K562 (cell line): ENCODE results near the gene TRAIP. TPM values are rescaled to one million over a fixed set of nuclear protein-coding genes. Genes with fewer than 3 reads are reported as not detected.

Experiments
- BHLHE40 ChIP-seq: IDR thresholded peaks from 2 replicates; pipeline ENCODE4 v1.6.1; 2011; ENCODE audit warnings: low read length, improper control_type of control experiment
- CREM ChIP-seq: IDR thresholded peaks from 2 replicates; pipeline ENCODE4 v1.6.1; 2014; ENCODE audit warnings: antibody characterized with exemption, low read depth
- CXXC5 ChIP-seq: fragments of 250-450 bp; sonication (Bioruptor Pico); IDR thresholded peaks from 2 replicates; pipeline ENCODE4 v1.8.0; 2022; ENCODE audit warnings: inconsistent platforms, mild to moderate bottlenecking, moderate library complexity
- E2F6 ChIP-seq, 2 experiments: IDR thresholded peaks; 2 replicates each; pipeline ENCODE4 v1.6.1; 2011; ENCODE audit warnings: borderline replicate concordance in 1 of 2, control low read depth in 1 of 2, low read depth in 1 of 2, low read length in 1 of 2, mild to moderate bottlenecking in 1 of 2, mixed read lengths in 1 of 2, moderate library complexity in 1 of 2; ENCODE audit not compliant: insufficient read depth in 1 of 2, insufficient read length in 1 of 2, poor library complexity in 1 of 2, severe bottlenecking in 1 of 2; ENCODE audit errors: extremely low read depth in 1 of 2
- JUN ChIP-seq, 2 experiments: sonication (generic) in 1 of 2; formaldehyde crosslinking in 1 of 2; IDR thresholded peaks; 2 replicates each; pipeline versions ENCODE4 v1.6.1 to v1.8.0; 2012 to 2022; ENCODE audit warnings: borderline replicate concordance in 2 of 2, mild to moderate bottlenecking in 2 of 2, improper control_type of control experiment in 1 of 2, low read depth in 1 of 2, low read length in 1 of 2, missing genetic modification reagents in 1 of 2
- KAT7 ChIP-seq: sonication (generic); formaldehyde crosslinking; IDR thresholded peaks from 2 replicates; pipeline ENCODE4 v1.8.0; 2022; ENCODE audit warnings: missing genetic modification reagents, mild to moderate bottlenecking, borderline replicate concordance
- KDM5B ChIP-seq: fragments of 200-600 bp; sonication (generic); IDR thresholded peaks from 2 replicates; pipeline ENCODE4 v1.6.1; 2012; ENCODE audit warnings: low read depth, mild to moderate bottlenecking, moderate library complexity, low read length, control low read depth, inconsistent platforms; ENCODE audit not compliant: insufficient replicate concordance
- NONO ChIP-seq, 2 experiments: fragments of 200-400 bp in 1 of 2; fragments of 450-650 bp in 1 of 2; formaldehyde crosslinking in 1 of 2; IDR thresholded peaks; 2 replicates each; pipeline ENCODE4 v1.6.1; 2017; ENCODE audit warnings: low read depth in 2 of 2, mild to moderate bottlenecking in 2 of 2, moderate library complexity in 2 of 2, low read length in 1 of 2
- RAD21 ChIP-seq, 2 experiments: fragments of 250-450 bp in 1 of 2; fragments of 450-650 bp in 1 of 2; sonication (Bioruptor Pico) in 1 of 2; formaldehyde crosslinking in 1 of 2; IDR thresholded peaks in 1 of 2; conservative IDR thresholded peaks in 1 of 2; 2 replicates each; pipeline versions ENCODE4 v1.4.0 to v1.8.0; 2020 to 2022; ENCODE audit warnings: mild to moderate bottlenecking in 2 of 2, moderate library complexity in 1 of 2
- RBM14 ChIP-seq: fragments of 200-400 bp; formaldehyde crosslinking; IDR thresholded peaks from 2 replicates; pipeline ENCODE4 v1.6.1; 2018; ENCODE audit warnings: low read depth, mild to moderate bottlenecking, low read length, moderate library complexity, borderline replicate concordance; ENCODE audit not compliant: insufficient read depth
- SMAD4 ChIP-seq: fragments of 250-450 bp; sonication (Bioruptor Pico); conservative IDR thresholded peaks from 2 replicates; pipeline ENCODE4 v1.8.0; 2021; ENCODE audit warnings: inconsistent platforms, mild to moderate bottlenecking, moderate library complexity
- SP1 ChIP-seq: sonication (generic); formaldehyde crosslinking; IDR thresholded peaks from 2 replicates; pipeline ENCODE4 v1.8.1; 2022; ENCODE audit warnings: mild to moderate bottlenecking, missing genetic modification reagents
- YY1 ChIP-seq, 3 experiments: IDR thresholded peaks; 2 replicates each; pipeline ENCODE4 v1.6.1; 2011; ENCODE audit warnings: low read length in 2 of 3, mild to moderate bottlenecking in 2 of 3, moderate library complexity in 2 of 3, borderline replicate concordance in 1 of 3, control low read depth in 1 of 3, low read depth in 1 of 3; ENCODE audit not compliant: insufficient read depth in 3 of 3, insufficient replicate concordance in 2 of 3, control insufficient read depth in 1 of 3, insufficient read length in 1 of 3; ENCODE audit errors: extremely low read depth in 1 of 3
- ZBED1 ChIP-seq: IDR thresholded peaks from 2 replicates; pipeline ENCODE4 v1.6.1; 2014
- ZBTB11 ChIP-seq, 3 experiments: fragments of 200-800 bp in 1 of 3; fragments of 250-450 bp in 1 of 3; fragments of 450-650 bp in 1 of 3; sonication (Bioruptor Pico) in 1 of 3; sonication (Bioruptor generic) in 1 of 3; formaldehyde crosslinking in 1 of 3; IDR thresholded peaks; 2 replicates each; pipeline versions ENCODE4 v1.6.1 to v1.8.0; 2016 to 2022; ENCODE audit warnings: mild to moderate bottlenecking in 2 of 3, missing genetic modification characterization in 2 of 3, missing compliant biosample characterization in 1 of 3, moderate library complexity in 1 of 3
- ZBTB7A ChIP-seq: IDR thresholded peaks from 2 replicates; pipeline ENCODE4 v1.6.1; 2011; ENCODE audit warnings: low read depth, mild to moderate bottlenecking, low read length, moderate library complexity, borderline replicate concordance; ENCODE audit not compliant: control insufficient read depth
- ZC3H8 ChIP-seq: fragments of 450-650 bp; IDR thresholded peaks from 2 replicates; pipeline ENCODE4 v1.6.1; 2017
- ZNF445 ChIP-seq: fragments of 250-450 bp; sonication (Bioruptor Pico); IDR thresholded peaks from 2 replicates; pipeline ENCODE4 v1.4.0; 2020; ENCODE audit warnings: low read depth, mild to moderate bottlenecking, moderate library complexity
- polyA plus RNA-seq, 8 experiments: library from polyadenylated mRNA; depleted of rRNA in 4 of 8; stranded (reverse) in 5 of 8; unstranded in 3 of 8; fragments of >200 nt; fragmentation: Nextera tagmentation in 2 of 8; fragmentation: Illumina TruSeq in 1 of 8; extraction: Ambion mirVana in 2 of 8; extraction: Trizol in 1 of 8; gene quantifications; 2 replicates each; pipeline versions ENCODE4 v1.2.1 to v1.2.3, GENCODE V29; 2011 to 2014; ENCODE audit warnings: inconsistent platforms in 1 of 8, missing spikeins in 1 of 8
- total RNA-seq, 7 experiments: library from RNA; depleted of rRNA in 6 of 7; stranded (reverse); fragments of >200 nt in 6 of 7; fragmentation: Illumina TruSeq in 2 of 7; extraction: Trizol in 2 of 7; gene quantifications; 2 replicates each; pipeline versions ENCODE4 v1.2.1 to v1.2.3, GENCODE V29; 2011 to 2021; ENCODE audit warnings: low replicate concordance in 1 of 7

TRAIP gene
- total and polyA plus RNA-seq, 9 of the 15 experiments (the other 6 are each of a cell fraction or from before 2014, with no cell fraction given) = 14.3 to 38.6 (median 21.2) TPM

- TF ChIP-seq KDM5B (peak; percentile 65), YY1 (IDR thresholded peaks at IDR 0.05; ENCODE audit: borderline replicate concordance in 1 of 3, control insufficient read depth in 1 of 3, extremely low read depth in 1 of 3, insufficient read depth in 3 of 3, insufficient read length in 1 of 3, insufficient replicate concordance in 2 of 3, low read depth in 1 of 3, low read length in 2 of 3) (peak in 2 of 3 experiments; percentile 11 to 18), RBM14 (no peak), ZNF445 (no peak), E2F6 (IDR thresholded peaks at IDR 0.05; ENCODE audit: borderline replicate concordance in 1 of 2, extremely low read depth in 1 of 2, insufficient read depth in 1 of 2, insufficient read length in 1 of 2, low read depth in 1 of 2, low read length in 1 of 2, poor library complexity in 1 of 2, severe bottlenecking in 1 of 2) (peak; percentile 8 to 62), CREM (no peak; the same call in 1 of the 2 replicates), ZC3H8 (no peak), NONO (IDR thresholded peaks at IDR 0.05; ENCODE audit: low read depth in 2 of 2, low read length in 1 of 2) (peak in 1 of 2 experiments; percentile 47; a peak in 2 of 4 replicates), SMAD4 (CRISPR knock-in tag) (peak; percentile 10; the same call in 1 of the 2 replicates), RAD21 (CRISPR knock-in tag; conservative IDR thresholded peaks at IDR 0.05 in 1 of 2, IDR thresholded peaks at IDR 0.05 in 1 of 2) (peak; percentile 85 to 90), CXXC5 (CRISPR knock-in tag) (peak; percentile 47), KAT7 (CRISPR knock-in tag) (0 out of 2 replicates have a peak, but pooled peaks have one; percentile 55), ZBED1 (peak; percentile 65; the same call in 1 of the 2 replicates), JUN (IDR thresholded peaks at IDR 0.05; ENCODE audit: borderline replicate concordance, low read depth, low read length) (no peak), JUN (CRISPR knock-in tag; IDR thresholded peaks at IDR 0.05; ENCODE audit: borderline replicate concordance) (no peak), SP1 (CRISPR knock-in tag) (peak; percentile 70), ZBTB7A (peak; percentile 20; the same call in 1 of the 2 replicates), ZBTB11 (CRISPR knock-in tag; IDR thresholded peaks at IDR 0.05) (peak in 1 of 3 experiments; percentile 42; a peak in 1 of 6 replicates), BHLHE40 (no peak)
Observed at GRCh38 chr3:49802719-49803464, 53.5 kb downstream of the TRAIP start, which contains the start of gene INKA1 (continued).
